HG03066 (cell line): ENCODE data around the gene NCK2.

Experiments used
- ATAC-seq: cut with Tn5 transposase; IDR thresholded peaks from one replicate; pipeline ENCODE4 v1.9.1; 2021; ENCODE audit warnings: low read depth; ENCODE audit not compliant: unreplicated experiment

NCK2 gene

DNA sequence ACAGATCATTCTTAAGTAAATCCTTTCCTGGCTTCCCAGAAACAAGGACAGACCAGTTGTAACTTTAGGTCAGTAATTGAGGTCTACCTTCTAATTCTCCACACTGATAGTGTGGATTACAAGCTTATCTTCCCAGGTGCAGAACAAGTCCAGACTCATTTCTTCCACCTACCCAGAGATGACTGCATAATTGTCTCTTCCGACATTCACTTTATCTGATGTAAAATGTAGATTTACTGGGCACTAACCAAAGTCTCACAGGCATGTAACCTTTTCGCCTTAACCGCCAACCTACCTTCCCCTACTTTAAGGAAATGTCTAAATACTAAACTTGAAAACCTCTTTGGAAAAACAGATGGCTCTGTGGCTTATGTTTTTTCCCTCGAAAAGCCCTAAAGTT lies 96.2 kb downstream of the NCK2 start:
- ATAC-seq = no peak

DNA sequence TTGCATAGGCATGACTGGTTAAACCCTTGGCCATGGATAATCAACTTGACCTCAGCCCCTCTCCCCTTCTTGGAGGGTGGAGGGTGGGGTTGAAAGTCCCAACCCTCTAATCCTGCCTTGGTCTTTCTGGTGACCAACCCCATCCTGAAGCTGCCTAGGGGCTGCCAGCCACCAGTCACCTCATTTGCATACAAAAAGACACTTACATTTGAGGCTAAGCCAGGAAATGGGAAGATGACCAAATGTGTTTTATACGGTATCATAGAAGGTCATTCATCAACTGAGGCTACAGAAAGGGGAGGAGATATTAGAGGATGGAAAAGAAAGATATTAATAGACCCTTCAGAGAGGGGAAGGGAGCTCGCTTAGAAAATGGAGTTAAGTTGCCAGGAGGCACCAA lies 96.8 kb downstream of the NCK2 start:
- ATAC-seq = no peak

DNA sequence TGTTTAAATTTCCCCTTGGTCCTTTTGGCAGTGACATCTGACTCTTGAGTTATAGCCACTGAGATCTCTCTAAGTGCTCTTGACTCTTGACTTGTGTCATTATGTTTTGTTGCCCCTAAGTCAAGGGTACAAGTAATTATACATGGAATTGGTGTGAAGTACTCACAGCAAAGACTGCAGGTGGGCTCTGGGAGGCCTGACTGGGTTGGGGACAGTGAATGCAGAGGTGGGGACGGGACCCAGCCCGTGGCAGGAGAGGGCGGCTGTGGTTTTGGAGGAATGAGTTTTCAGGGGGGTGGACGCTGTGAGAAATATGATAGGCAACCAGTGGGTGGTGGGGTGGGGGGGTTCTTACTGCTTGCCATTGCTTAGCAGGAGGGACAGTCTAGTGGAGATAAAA lies 97.8 kb downstream of the NCK2 start:
- no peak for ATAC-seq

DNA sequence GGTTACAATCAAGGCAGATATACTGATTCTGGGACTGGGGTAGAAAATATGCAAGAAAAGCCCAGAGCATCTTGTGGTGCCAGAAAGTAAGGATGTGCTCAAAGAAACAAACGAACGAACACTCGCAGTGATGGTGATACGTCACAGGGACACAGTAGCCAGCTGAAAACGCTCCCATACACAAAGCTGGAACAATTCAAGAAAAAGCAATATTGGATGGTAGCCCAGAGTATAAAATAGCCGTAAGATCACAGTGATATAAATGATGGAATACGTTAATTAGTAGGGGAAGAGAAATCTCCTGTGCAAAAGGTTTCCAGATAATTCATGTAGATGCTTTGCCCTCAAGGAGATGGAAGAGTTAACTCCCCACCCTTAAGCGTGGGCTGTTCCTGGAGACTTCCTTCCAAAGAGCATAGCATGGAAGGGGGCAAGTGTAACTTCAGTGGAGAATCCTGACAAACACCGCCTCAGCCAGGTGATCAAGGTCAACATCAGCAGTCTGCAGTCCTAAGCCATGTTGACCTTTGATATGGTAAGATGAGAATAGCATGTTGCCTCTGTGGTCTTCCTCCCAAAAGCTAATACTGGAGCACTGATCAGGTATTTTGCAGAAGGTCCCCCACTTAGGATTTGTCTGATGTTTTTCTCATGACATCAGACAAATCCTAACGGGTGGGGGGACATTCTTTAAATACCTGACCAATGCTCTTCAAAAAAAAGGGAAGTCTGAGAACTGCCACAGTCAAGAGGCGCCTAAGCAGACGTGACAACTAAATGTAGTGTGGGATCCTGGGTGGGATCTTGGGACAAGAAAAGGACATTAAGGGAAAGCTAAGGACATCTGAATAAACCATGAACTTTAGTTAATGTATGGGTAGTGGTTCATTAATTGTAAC lies 99.0 kb downstream of the NCK2 start:
- ATAC-seq = no peak

DNA sequence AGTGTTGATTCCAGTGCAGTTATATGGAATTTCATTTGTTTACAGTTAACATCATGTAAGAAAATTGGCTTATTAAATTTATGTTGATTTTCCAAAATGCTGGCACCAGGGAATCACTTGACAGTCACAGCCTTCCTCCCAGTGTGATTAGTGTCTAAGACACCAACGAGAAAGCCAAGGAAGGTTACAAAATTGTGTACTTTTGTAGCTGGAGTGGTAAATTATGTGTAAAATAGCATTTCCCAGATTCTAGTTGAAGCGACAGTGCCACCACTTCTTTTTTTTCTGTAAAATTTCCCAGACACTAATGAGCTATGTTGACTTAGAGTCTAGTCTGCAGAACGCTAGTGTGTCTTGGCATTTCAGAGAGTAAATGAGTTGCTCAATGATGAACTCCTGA lies 101.3 kb downstream of the NCK2 start:
- no peak for ATAC-seq

DNA sequence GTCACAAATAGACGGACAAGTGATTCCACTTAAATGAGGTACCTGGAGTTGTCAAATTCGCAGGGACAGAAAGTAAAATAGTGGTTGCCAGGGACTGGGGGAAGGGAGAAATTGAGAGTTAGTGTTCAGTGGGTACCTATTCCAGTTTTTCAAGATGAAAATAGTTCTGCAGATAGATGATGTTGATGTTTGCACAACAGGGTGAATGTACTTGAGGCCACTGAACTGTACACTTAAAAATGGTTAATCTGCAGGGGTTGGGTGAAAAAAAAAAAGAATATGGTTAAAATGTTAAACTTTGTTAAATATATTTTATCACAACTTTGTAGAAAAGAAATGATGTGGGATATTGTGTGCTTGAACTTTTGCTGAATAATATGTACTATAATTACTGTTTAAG lies 102.3 kb downstream of the NCK2 start:
- no peak for ATAC-seq

DNA sequence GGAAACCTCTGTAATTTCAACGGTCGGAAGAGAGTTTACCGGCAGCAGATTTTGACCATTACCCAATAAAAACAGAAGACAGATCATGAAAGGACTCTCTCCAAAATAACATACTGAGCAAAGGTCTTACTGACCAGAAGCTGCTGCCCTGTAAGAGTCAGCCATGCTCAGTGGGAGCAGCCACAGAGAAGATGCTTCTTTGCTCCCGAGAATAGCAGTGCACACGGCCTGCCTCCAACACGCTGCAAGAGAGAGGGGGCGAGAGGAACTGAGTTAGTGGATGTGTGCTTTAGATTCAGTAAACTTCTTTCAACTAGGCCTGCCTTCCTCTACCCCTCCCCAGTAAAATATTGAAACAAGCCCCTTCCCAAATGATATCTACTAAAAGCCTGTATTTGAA lies 103.7 kb downstream of the NCK2 start:
- ATAC-seq = no peak

DNA sequence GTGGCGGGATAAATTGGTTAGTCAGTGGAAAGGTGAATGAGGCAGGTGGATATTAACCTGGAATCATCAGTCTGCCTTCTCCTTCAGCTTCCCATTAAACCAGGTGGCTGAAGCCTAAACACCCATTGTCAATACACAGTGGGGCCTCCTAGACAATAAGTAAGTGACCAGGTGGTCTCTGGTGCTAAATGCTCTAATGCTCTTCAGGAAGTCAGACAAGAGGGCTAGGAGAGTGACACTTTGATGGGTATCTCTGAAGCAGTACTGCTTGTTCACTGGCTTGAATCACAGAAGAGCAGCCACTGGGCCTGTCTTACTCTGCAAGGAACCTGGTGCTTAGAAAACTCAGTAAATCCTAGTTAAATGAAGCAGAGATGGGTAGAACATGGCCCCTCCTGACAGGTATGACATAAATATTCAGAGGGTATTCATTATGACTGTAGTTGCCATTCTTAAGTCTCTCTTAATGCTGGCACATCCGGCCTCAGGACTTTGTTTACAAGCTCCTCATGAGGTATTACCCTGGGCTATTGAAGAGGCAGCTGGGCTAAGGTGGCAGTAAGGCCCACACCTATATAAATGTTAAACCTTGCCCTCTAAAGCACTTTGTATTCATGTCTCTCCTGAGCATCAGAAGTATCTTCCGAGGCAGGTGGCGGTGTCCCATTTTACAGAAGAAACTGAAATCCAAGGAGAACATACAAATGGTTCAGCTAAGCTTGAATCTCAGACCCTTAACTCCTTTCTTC lies 104.9 kb downstream of the NCK2 start:
- no peak for ATAC-seq

DNA sequence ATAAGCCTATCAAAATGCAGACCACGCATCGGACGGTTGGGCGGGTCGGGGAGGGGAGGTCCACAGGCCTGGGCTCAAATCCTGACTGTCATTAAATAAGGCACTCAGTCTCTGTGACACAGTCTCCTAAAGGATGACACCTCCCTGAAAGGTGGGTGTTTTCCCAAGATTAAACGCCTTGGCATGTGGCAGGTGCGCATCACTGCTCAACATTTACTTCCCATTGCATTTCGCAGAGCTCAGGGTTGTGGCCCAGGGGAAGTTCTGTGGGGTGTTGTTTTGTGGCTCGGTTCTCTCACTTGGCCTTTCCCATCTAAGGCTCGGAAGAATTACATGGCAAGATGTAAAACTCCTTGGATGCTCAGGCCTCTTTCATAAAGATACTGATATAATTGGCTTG lies 107.4 kb downstream of the NCK2 start:
- no peak for ATAC-seq

DNA sequence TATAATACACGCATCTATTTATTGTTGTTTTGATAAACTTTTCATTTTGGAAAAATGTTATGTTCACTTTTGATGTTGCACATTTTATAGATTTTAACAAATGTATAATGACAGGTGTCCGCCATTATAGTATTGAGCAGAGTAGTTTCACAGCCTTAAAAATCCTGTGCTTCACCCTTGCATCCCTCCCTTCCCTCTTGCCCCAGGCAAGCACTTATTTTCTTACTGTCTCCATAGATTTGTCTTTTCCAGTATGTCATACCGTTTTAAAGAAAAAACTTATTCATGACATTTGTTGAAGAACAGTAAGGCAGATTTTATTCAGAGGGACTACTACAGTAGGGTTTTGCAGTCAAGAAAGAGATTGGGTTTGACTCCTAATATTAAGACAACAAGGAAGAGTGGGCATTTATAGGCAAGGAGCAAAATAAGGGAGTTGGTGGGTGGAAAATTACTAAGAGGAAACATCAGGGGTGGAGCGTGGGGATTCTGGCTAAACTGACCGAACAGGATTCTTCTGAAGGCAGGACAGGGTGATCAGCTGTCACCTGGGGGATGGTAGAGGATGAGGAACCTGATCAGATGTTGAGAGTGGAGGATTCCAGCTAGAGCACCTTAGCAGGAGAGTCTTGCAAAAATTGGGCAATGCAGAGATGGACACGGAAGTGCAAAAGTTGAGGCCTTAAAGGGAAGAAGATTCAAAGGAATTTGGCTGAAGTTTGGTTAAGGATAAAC lies 108.8 kb downstream of the NCK2 start:
- ATAC-seq = no peak

DNA sequence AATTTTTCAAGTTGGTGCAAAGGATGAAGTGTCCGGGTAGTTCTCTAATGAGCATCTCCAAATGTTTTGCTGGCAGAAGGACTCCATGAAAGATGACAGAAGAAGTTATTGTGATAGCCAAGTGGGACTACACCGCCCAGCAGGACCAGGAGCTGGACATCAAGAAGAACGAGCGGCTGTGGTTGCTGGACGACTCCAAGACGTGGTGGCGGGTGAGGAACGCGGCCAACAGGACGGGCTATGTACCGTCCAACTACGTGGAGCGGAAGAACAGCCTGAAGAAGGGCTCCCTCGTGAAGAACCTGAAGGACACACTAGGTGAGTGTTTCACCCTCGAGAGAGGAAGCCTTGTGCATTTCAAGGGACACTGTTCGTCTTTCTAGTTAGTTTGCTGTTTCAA lies 110.3 kb downstream of the NCK2 start:
- ATAC-seq = no peak

DNA sequence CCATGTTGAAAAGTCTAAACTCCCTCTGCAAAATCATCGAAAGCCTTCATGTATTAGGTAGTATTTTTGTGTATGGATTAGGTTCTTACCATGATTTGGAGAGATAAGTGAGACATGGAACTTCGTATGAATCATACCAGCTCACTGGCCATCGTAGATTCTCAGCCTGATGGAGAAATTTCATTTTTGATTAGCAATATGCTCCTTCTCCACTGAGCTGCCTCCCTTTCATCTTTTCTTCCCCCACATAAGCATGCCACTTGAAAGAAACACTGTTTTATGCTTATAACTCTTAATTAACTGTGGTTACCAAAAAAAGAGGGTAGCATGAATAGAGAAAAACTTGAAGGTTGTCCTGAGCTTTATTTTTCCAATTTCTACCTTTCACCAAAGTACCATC lies 111.9 kb downstream of the NCK2 start:
- ATAC-seq = no peak

DNA sequence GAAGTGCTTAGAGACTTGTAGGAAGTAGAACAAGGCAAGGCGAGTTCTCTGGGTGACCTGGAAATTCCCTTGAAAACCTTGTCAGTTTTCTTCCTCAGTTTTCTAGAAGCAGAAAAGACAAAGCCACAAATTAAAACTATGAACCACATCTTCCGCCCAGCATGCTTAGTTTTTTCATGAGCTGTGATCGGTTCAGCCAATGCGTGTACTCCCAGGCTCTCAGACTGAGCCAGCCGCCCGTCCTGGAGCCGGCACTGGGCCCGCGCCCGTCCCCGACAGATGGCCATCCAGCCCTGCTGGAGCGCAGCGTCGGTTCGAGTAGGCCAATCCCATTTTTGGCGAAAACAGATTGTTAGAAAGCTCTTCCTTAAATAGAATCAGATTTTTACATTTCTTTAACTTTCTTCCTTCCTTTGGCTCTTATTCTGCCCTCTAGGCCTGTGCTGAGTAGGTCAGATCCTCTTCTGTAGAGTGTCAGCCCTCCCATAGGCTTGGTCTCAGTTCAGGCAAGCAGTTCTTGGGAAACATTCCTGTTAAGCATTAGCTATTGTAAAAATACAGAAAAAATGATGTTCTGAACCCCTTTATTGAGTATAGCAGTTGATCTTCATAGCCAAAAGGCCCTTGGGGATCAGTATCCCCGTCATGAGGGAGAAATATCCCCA lies 112.5 kb downstream of the NCK2 start:
- no peak for ATAC-seq

DNA sequence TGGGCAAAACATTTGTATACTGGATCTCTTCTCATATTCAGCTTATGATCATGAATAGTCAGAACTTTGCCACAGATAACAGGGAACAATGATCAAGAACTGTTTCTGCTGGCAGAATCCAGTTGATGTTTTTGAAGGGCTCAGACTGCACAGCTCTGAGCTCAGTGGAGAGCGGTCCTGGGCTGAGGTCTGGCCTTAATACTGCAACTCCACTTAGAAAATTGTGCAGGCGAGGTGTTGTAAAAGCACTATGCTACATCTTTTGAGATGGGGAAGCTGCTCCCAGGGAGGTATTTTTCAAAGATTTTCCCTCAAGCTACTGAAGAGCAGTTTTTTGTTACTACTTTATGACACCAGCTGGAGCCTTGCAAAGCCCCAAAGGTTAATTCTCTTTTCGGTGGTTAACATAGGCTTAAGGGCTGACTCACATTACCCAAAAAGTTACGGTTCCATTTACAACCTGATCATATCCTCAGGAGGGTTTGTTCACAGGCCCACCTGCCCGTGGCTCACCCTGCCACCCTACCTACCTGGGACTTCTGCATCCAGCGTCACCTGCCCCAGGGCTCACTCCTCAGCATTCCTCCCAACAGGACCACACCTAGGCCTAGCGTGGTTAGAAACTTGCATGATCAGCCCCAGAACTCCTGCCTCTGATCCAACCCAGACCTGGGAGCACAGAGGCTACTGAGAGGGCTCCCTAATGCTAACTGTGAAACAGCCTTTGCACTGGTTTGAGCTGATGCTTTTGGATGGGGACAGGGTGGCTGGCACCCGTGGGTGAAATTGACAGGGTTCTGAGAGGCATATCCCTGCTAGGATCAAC lies 114.4 kb downstream of the NCK2 start:
- ATAC-seq = no peak

DNA sequence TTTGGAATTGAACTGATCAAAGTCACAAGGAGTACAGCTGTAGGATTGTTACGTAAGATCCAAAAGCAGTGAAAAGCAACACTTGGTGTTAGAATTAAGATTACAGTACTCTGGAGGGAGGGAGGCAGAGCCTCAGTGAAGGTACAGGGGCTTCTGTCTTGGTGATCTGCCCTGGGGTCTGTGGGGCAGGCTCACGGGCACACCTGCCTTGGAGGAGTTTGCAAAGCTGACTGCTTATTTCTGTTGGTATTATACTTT lies 114.9 kb downstream of the NCK2 start:
- no peak for ATAC-seq

DNA sequence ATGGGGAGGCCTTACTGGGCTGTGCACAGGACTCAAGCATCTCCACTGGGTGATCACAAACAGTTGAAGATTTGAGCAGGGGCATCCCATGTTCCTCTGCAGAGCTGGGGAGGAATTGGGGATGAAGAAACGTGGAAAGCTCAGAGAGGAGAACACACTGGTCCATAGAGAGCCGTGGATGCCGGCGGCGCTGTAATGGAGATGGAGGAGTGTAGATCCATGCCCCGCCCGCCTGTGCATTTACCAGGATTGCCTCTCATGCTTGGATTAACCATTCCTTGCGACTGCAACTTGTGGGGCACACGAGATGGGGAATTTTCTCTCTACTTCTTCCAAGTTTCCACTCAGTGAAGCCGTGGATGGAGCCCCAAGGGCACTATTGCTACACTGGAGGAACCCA lies 115.9 kb downstream of the NCK2 start:
- ATAC-seq = no peak

DNA sequence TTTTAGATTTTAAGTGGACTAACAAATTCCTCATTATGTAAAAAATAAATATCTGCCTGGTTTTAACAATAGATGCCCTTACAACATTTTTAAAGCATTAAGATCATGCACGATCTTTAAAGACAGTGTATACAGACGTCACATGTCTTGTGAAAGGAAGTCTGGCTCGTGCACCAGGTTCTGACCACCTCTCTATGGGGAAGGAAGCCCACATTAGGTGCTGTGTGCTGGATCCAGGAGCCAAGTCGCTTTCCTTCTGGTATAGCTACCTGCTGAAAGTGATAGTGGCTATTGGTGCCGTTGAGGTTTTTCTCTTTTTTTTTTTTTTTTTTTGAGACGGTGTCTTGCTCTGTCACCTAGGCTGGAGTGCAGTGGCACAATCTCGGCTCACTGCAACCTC lies 116.5 kb downstream of the NCK2 start:
- no peak for ATAC-seq

DNA sequence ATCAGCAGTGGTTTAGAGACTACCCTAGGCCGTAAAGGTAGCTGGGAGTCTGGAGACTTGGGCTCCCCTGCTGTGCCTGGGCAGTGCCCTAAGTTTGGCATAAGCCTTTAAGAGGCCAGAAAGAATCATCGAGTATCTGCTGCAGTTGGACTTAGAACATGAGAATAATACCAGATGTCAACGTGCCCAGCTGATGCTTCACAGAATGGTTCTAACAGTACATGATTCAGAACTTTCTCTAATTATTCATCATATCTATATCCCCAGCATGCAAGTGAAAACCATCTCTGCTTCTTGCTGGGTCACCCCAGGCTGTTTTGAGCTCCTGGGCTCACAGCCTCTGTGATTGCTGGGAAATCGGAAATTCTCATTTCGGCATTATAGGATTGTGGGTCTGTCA lies 118.1 kb downstream of the NCK2 start:
- ATAC-seq = no peak

DNA sequence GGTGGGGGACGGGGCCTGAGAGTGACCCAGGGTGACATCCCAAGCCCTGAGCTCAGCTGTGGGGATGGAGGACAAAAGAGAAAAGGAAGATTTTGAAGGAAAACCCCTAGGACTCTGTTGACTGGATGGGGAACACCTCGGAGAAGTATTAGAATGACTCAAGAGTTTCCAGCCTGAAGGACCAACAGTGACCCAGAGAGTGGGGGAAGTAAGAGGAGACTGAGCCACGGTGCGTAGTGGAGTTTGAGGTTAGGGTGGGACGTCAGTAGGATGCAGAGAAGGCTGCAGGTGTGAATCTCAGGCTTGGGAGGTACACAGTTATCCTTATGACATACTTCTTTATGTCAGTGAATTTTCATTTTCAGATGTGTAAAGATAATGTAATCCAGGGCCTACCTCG lies 119.5 kb downstream of the NCK2 start:
- no peak for ATAC-seq

DNA sequence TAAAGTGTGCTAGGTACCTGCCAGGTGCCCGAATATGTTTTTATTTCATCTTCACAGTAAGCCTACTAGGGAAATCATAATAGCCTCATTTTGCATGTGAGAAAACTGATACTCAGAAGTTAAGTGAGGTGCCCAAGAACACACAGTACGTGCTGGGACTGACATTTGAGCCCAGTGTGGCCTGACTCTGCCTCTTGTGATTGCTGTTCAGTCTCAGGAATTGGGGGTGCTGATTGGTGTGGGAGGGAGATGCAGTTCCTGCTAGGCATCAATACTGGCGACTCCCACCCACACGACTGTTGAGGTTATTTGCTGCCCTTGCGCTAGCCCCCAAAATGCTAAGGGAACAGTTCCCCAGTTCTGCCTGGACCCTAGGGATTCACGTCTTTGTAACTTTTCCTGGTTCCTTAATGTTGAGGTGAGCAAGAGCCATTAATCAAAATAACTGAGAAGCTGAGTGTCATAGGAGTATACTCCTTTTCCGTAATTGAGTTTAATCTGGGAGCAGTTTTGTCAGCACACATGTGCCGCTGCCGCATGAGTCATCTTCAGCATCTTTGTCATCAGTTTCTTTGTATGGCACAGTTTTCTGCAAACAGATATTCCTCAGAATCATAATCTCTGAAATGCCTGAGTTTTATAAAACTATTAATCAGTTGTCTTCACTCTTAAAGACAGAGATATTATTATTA lies 120.7 kb downstream of the NCK2 start:
- no peak for ATAC-seq
